ENCODE data around the gene CACTIN. TPM values are rescaled to one million over a fixed set of nuclear protein-coding genes. Genes with fewer than 3 reads are reported as not detected.

The CACTIN gene
- total and polyA plus RNA-seq, 2 of the 8 experiments (the other 6 are each of a cell fraction or from before 2014, with no cell fraction given): 25.8 to 29.9 TPM

DNA sequence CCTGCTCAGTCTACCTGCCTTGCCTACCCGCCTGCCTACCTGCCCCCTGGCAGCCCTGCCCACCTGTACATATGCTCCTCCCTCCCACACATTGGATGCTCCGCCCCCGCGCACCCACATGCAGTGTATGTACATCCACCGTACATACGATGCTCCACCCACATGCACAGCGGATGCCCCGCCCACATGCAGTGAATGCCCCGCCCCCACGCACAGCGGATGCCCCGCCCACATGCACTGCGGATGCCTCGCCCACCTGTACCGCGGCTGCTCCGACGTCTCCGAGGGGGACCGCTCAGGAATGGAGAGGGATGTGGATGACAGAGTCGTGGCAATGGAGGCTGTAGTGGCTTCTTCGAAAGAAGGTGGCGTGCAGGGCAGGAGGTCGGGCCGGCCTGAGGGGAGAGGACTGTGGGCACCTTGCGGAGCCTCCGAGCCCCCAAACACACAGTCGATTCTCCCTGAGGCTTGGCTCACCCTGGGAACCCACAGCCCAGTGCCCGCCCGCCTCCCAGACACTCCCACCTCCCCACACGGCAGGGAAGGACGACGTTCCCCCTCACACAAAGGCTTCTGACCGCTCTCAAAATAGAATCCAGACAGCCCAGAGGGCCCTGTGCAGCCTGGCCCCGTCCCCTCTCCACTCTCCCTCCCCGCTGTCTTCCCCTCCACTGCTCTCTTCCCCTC is 16.5 kb upstream of the CACTIN start:
- no peaks in the 10 kb centered on the region for H3K4me1 ChIP-seq (replicated peaks in 1 of 4; ENCODE audit: control insufficient read depth in 3 of 4, insufficient read depth in 4 of 4, low read length in 3 of 4)
- WGBS, 2 experiments (ENCODE audit: extremely low coverage in 1 of 2, insufficient coverage in 1 of 2, insufficient read length in 1 of 2, insufficient replicate concordance in 2 of 2, low coverage in 1 of 2, low lambda C conversion rate in 2 of 2, missing lambda C conversion rate in 1 of 2): 92% methylated on average over 19 of the region's 36 CpGs; no CpG with 5 or more reads in 1 of the 2 experiments
- H4K91ac ChIP-seq (replicated peaks; ENCODE audit: insufficient read length, low read length): no peak overlapping the region
- DNase-seq (ENCODE audit: low read depth in 1 of 2, low spot score in 2 of 2): peak in 1 of 2 experiments; percentile 83
- H3K27me3 ChIP-seq (replicated peaks in 1 of 4; ENCODE audit: control insufficient read depth in 3 of 4, extremely low read depth in 1 of 4, insufficient read depth in 3 of 4, low read length in 3 of 4): no peaks in the 10 kb centered on the region
- H2BK20ac ChIP-seq (ENCODE audit: low read length): no peak overlapping the region
- no peaks in the 10 kb centered on the region for H3K79me2 ChIP-seq (ENCODE audit: control insufficient read depth in 1 of 2, insufficient read depth in 2 of 2, low read length in 2 of 2)
- H3K4me3 ChIP-seq (ENCODE audit: extremely low read depth in 1 of 4, insufficient read depth in 2 of 4, low read depth in 3 of 4, low read length in 4 of 4): no peak overlapping the region
- no peak overlapping the region for H3K4me2 ChIP-seq (ENCODE audit: insufficient read depth in 1 of 2, low read depth in 2 of 2, low read length in 2 of 2)
- H3K9me3 ChIP-seq (ENCODE audit: insufficient read depth in 2 of 2, low read depth in 1 of 2, low read length in 1 of 2): no peaks in the 10 kb centered on the region
- ChIA-PET CTCF (ENCODE audit: partially characterized antibody) (interaction anchor here (0.7 to 1.4 kb wide), 3 partner anchors 53 to 942 kb away, joined by 3 read pairs; no protein-coding TSS in a partner anchor), POLR2A (ENCODE audit: partially characterized antibody) (interaction anchor here (0.8 kb wide), 1 partner anchor 19 kb away, joined by 3 read pairs; no protein-coding TSS in a partner anchor)
- H3K14ac ChIP-seq (ENCODE audit: insufficient read length): no peak overlapping the region
- peaks cover 1 to 5% of the 10 kb centered on the region in 2 experiments for H4K20me1 ChIP-seq (replicated peaks in 1 of 2; ENCODE audit: control insufficient read depth in 1 of 2, insufficient read depth in 2 of 2, low read length in 2 of 2)
- TF ChIP-seq SIRT6 (IDR thresholded peaks at IDR 0.05; ENCODE audit: low read length): no peak
- TF ChIP-seq BCL11A (IDR thresholded peaks at IDR 0.05; ENCODE audit: low read depth in 2 of 2, low read length in 2 of 2): no peak
- TF ChIP-seq PHF8 (conservative IDR thresholded peaks at IDR 0.05; ENCODE audit: low read depth, low read length): no peak
- no peak for TF ChIP-seq RBBP5 (IDR thresholded peaks at IDR 0.05; ENCODE audit: borderline replicate concordance, low read depth, low read length)
- TF ChIP-seq EP300 (IDR thresholded peaks at IDR 0.05; ENCODE audit: borderline replicate concordance in 1 of 2, low read depth in 2 of 2, low read length in 2 of 2): no peak
- TF ChIP-seq SRF (IDR thresholded peaks at IDR 0.05; ENCODE audit: low read depth, low read length): no peak
- TF ChIP-seq SIN3A (conservative IDR thresholded peaks at IDR 0.05 in 1 of 2, IDR thresholded peaks at IDR 0.05 in 1 of 2; ENCODE audit: low read depth in 1 of 2, low read length in 2 of 2): no peak
- TF ChIP-seq JUN (IDR thresholded peaks at IDR 0.05; ENCODE audit: low read depth, low read length): no peak
- no peak for TF ChIP-seq TEAD4 (IDR thresholded peaks at IDR 0.05; ENCODE audit: low read depth, low read length)
- no peak for TF ChIP-seq SP4 (IDR thresholded peaks at IDR 0.05; ENCODE audit: low read length)
- TF ChIP-seq RFX5 (IDR thresholded peaks at IDR 0.05; ENCODE audit: borderline replicate concordance, low read depth, low read length): no peak
- TF ChIP-seq CEBPB (IDR thresholded peaks at IDR 0.05; ENCODE audit: low read depth, low read length): no peak
- no peak overlapping the region for H2AK5ac ChIP-seq (ENCODE audit: low read depth, low read length)
- H3K23me2 ChIP-seq (ENCODE audit: low read depth, low read length): no peaks in the 10 kb centered on the region
- peak overlapping the region; percentile 58; the same call in 1 of the 2 replicates for H4K8ac ChIP-seq (ENCODE audit: extremely low read depth, insufficient read depth, low read length)
- peaks cover 2 to 14% (median 9%) of the 10 kb centered on the region in 4 experiments; a peak in 6 of 8 replicates for H3K36me3 ChIP-seq (ENCODE audit: control insufficient read depth in 2 of 4, insufficient read depth in 4 of 4, low read length in 3 of 4)
- H2BK15ac ChIP-seq (ENCODE audit: low read length): no peak overlapping the region
- no peak overlapping the region for H3K27ac ChIP-seq (ENCODE audit: low read depth, low read length)
- H3K79me1 ChIP-seq (ENCODE audit: low read depth, low read length): no peaks in the 10 kb centered on the region
- no peak overlapping the region for H2BK5ac ChIP-seq (ENCODE audit: low read depth, low read length)
- H3K23ac ChIP-seq (ENCODE audit: insufficient read length): no peak overlapping the region
- no peak overlapping the region for H3K4ac ChIP-seq (replicated peaks; ENCODE audit: insufficient read length, low read depth, low read length)
- no peak overlapping the region for H2BK12ac ChIP-seq (ENCODE audit: low read depth, low read length)
- no peak overlapping the region for H4K5ac ChIP-seq (ENCODE audit: insufficient read length, low read depth, low read length)
- no peak overlapping the region for H3K56ac ChIP-seq (replicated peaks; ENCODE audit: insufficient read length, low read depth, low read length)
- H2BK120ac ChIP-seq (replicated peaks; ENCODE audit: low read depth, low read length): no peak overlapping the region
- no peak overlapping the region for H2AFZ ChIP-seq (ENCODE audit: low read length)
- no peak overlapping the region for H3K9ac ChIP-seq (replicated peaks in 1 of 4; ENCODE audit: extremely low read depth in 1 of 4, low read depth in 3 of 4, low read length in 3 of 4)
- FAIRE-seq: no peak
- H3K18ac ChIP-seq (ENCODE audit: extremely low read depth, low read length): no peak overlapping the region
